ENCODE results near the gene HM13.
"Not testable (repeated sequence)": the region's sequence is repeated elsewhere in the genome, so short reads cannot be mapped to it uniquely, and the experiment has no call there.

HM13 gene

DNA sequence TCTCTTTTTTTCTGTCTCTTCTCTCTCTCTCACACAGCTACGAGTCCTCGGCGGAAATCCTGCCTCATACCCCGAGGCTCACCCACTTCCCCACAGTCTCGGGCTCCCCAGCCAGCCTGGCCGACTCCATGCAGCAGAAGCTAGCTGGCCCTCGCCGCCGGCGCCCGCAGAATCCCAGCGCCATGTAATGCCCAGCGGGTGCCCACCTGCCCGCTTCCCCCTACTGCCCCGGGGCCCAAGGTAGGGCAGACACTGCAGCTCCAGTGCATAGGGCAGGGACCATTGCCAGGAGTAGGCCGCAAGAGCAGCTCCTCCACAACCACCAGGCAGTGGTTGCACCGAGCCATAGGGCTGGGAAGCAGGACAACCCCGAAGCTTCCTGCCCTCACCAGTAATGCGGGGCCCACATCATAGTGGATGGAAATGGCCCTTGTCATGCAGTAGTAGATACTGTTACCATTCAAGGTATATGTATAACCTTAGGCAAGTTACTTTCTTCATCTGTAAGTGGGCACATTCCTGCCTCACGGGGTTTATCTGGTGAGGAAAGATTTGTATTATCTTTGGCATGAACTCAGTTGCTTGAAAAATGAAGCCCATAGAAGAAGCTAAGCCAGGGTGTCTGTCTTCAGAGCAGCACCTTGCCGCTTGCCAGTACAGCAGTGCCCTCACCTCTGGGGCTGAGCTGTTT lies 53.9 kb downstream of the HM13 start:
- DNase-seq: no peak

DNA sequence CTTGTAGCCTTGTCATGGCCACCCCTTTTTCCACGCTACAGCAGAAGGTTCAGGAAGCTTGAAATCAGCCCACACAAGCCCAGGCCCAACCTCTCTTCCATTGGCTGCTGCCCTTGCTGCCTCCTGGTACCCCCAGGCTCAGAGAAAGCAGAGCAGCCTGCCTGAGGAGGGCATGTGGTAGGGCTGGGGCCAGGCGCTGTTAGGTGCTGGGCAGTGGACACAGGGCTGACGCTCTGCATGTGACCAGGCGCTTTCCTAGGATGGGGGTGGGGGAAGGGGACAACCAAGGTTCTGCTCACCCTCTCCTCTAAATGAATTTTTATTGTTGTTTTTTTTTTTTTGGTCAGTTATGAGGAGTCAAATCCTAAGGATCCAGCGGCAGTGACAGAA lies 54.5 kb downstream of the HM13 start:
- DNase-seq: peak in 2 of 3 experiments; percentile 40 to 74

DNA sequence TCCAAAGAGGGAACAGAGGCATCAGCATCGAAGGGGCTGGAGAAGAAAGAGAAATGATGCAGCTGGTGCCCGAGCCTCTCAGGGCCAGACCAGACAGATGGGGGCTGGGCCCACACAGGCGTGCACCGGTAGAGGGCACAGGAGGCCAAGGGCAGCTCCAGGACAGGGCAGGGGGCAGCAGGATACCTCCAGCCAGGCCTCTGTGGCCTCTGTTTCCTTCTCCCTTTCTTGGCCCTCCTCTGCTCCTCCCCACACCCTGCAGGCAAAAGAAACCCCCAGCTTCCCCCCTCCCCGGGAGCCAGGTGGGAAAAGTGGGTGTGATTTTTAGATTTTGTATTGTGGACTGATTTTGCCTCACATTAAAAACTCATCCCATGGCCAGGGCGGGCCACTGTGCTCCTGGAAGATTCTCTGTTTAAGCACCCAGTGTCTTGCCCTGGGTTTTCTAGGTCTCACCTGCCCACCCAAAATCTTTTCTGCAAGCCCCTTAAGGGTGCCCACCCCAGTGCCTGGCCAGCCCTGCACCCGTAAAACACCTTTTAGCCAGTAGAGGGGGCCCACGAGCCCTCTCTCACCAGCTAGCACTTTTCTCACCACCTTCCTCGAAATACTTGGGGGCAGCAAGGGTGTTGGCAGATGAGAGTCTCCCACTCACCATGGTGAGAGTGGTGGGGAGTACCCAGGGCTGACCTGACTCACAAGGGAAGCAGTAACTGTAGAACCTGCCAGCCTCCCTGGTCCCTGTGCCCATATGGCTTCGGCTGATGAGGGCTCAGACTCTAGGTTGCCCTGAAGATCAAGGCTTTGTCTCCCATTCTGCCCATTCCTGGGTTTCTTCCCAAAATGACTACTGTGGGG lies 55.1 kb downstream of the HM13 start:
- peak; percentile 55 to 79 (median 70) for DNase-seq

DNA sequence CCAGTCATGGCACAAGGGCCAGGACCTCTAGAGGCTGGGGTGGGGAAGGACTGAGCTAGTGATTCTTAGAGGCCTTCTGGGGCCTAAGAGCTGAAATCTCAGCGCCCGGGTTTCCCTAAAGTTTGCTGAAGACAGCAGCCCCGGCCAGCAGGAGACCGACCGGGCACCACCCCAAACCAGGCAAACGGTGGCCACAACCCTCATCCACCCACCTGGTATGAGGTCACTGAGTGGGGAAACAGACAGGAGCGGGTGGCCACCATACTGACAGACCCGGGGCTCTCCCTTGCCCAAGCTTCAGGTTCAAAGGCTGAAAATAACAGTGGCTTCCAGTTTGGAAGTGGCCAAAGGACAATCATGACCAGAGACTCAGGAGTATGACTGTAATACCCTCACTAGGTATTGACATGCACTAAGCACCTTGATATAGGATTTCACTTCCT lies 55.8 kb downstream of the HM13 start:
- no peak for DNase-seq

DNA sequence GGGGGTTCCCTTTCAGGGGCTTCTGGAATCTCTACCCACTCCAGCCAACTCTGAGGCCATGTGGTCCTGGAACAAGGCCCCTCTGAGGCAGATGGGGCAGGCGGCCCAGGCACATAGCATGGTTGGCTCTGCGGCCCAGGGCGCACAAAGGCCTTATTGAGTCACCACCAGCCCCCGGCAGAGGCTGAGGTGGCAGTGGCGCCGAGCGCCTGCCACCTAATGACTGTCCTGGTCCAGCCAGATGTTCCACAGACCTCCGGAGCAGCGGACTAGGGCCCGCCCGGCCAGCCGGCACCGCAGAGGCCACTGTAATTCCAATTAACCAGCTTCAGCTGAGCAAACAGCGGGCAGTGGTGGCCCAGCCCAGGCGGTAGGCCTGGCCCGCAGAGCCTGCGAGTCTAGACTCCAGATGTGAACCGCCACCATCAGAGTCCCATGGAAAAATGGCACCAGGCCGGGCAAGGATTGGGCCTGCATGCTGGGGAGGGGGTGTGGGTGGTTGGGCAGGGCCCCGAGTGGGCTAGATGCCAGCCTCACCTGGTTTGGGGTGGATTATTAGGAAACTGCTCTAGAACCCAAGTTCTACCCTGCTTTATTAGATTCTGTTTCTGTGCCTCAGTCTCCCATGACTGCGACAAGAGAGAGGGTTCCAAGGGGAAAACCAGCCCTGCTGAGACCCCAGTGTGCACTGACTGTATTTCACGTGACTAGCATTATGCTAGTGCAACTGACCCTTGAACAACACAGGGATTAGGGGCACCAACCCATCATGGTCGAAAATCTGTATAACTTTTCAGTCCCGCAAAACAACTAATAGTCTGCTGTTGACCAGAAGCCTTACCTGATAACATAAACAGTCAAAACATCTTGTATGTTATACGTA lies 56.7 kb downstream of the HM13 start:
- DNase-seq: peak in 2 of 3 experiments; percentile 41 to 51

DNA sequence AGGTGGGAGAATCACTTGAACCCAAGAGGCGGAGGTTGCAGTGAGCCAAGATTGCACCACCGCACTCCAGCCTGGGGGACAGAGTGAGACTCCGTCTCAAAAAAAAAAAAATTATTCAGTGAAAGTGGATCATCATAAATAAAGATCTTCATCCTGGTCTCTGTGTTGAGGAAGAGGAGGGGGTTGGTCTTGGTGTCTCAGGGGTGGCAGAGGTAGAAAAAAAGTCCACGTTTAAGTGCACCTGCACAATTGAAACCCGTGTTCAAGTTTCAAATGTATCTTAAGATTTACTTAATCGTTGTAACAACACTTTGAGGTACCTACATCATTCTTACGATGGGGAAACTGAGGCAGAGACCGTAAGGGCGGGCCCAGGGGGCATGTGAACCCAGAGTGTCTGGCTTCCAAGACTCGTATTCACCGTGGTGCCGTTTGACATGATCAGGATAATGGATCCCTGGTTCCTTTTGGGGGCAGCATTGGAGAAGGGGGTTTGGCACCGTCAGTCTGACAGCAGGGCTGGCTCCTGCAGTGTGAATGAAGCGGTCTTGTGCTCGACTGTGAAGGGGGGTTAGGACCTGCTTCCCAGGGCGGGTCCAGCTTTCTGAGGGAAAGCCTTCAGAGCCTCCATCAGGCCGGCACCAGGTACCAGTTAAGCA lies 57.9 kb downstream of the HM13 start:
- DNase-seq: peak in 1 of 3 experiments; percentile 65

DNA sequence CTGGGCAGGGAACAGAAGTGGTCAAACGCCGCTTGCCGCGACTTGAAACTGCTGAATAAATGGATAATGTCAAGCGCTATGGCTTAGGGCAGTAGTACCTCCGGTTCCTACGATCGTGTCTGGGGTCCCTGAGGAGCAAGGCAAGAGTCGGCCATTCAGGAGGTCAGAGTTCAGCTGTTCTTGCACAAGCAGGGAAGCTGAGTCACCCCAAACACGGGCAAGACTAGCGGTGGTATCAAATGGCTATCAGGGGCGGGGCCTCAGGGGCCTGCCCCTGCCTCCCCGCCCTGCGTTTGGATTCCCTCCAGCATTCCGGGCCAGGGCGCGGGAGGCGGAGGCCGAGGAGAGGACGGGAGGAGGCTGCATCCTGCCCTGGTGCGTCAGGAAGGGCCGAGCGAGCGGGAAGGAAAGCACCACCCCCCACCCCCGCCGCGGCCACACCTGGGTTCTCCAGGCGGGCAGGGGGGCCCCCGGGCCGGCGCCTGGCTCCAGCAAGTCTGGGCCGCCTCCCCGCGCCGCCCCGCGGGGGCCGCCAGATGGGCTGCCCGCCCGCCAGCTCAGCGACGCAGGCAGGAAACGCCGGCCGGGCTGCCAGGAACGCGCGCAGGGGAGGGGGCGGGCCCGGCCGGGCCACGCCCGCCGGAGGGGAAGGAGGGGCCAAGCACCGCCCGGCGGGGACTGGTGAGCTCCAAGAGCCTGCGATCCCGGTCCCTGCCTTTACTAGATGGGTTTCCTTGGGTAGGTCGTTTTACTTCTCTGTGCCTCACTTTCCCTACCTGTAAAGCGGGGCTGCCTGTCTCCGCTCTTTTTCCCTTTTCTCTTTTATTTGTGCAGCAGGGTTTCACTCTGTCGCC lies 58.7 kb downstream of the HM13 start:
- peak; percentile 99 to 100 (median 100) for DNase-seq

DNA sequence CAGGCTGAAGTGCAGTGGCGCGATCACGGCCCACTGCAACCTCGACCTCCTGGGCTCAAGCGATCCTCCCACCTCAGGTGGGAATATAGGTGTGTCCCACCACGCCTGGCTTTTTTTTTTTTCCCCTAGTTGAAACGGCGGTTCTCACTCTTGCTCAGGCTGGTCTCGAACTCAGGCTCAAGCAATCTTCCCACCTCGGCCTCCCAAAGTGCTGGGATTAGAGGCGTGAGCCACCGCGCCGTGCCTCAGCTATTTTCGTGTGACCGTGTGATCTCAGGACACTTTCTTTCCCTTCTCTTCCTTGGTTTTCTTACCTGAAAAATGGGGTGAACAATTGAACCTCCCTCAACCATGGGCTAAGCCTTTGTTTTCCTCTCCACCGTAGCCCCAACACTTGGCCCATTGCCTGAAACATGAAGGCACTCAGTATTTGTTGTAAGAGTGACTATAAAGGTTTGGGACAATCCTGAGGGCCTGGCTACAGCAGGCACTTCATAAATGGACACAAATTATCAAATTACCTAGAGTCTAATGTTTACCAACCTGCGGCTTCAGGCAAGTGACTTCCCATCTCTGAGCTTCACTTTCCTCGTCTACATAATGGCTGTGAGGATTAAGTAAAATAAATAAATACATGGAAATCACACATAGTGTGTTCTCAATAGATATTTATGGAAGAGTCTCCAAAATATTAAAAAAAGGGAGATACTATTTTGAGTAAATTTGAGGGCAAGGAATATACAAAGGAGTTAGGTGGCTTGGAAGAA lies 59.5 kb downstream of the HM13 start:
- peak; percentile 72 to 92 (median 86) for DNase-seq

DNA sequence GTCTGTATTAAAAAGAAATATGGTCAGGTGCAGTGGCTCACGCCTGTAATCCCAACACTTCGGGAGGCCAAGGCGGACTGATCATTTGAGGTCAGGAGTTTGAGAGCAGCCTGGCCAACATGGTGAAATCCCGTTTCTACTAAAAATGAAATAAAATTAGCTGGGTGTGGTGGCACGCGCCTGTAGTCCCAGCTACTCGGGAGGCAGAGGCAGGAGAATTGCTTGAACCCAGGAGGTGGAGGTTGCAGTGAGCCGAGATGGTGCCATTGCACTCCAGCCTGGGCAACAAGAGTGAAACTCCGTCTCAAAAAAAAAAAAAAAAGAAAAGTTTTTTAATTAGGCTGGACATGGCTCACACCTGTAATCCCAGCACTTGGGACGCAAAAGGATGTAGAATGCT lies 60.7 kb downstream of the HM13 start:
- not testable (repeated sequence) for DNase-seq

DNA sequence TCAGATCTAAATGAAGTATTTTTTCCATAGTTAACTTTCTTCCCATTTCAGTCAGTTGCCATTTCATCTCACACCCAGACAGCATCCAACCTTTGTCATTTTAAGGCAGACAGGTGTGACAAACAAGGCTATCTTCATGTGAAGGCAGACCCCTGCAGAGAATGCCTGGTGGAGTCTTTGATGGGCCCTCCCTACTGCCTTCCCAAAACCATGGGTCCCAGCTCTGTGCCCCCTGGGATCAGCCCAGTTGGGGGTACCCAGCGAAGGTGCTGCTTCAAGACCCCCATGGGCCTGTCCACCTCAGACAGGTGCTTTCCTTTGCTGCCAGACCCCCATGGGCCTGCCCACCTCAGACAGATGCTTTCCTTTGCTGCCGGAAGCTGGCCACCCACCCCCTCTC lies 62.5 kb downstream of the HM13 start:
- no peak for DNase-seq

DNA sequence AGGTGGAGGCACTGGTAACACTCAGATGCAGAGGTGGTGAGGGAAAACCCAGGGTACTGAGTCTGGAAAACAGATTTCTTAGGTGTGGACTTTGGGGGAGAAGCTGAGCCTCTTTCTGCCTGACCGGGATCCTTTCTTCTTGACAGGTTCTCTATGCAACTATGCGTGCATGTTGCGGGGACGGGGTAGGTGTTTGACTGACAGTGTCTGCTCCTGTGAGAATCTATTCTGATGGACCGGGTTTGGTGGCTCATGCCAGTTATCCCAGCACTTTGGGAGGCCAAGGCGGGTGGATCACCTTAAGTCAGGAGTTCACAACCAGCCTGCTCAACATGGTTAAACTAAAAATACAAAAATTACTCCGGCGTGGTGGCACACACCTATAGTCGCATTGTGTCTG lies 63.0 kb downstream of the HM13 start:
- DNase-seq: no peak

DNA sequence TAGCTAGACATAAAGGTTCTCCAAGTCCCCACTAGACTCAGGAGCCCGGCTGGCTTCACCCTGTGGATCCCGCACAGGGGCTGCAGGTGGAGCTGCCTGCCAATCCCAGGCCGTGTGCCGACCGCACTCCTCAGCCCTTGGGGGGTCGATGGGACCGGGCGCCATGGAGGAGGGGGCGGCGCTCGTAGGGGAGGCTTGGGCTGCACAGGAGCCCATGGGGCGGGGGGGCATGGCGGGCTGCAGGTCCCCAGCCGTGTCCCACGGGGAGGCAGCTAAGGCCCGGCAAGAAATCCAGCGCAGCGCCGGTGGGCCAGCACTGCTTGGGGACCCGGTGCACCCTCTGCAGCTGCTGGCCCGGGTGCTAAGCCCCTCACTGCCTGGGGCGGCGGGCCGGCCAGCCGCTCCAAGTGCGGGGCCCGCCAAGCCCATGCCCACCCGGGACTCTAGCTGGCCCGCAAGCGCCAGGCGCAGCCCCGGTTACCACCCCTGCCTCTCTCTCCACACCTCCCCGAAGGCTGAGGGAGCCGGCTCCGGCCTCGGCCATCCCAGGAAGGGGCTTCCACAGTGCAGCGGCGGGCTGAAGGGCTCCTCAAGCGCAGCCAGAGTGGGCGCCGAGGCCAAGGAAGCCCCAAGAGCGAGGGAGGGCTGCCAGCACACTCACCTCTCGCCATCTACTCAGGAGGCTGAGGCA lies 64.4 kb downstream of the HM13 start:
- DNase-seq: no peak

DNA sequence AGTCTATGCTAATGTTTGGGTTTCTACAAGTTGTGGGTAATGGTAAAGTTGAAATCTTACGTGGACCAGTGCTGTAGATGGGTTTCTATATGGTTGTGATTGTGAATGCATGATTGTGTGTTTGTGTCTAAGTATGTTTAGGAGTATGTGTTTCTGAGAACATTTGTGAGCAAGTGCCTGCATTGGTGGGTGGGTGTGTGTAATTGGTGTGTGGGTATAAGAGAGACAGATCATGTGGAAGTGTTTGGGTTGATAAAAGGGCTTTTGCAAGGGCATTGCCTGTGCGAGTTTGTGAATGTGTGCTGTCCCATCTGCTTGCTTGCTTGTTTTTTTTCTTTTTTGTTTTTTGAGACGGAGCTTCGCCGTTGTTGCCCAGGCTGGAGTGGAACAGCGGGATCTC lies 65.0 kb downstream of the HM13 start:
- DNase-seq: no peak

DNA sequence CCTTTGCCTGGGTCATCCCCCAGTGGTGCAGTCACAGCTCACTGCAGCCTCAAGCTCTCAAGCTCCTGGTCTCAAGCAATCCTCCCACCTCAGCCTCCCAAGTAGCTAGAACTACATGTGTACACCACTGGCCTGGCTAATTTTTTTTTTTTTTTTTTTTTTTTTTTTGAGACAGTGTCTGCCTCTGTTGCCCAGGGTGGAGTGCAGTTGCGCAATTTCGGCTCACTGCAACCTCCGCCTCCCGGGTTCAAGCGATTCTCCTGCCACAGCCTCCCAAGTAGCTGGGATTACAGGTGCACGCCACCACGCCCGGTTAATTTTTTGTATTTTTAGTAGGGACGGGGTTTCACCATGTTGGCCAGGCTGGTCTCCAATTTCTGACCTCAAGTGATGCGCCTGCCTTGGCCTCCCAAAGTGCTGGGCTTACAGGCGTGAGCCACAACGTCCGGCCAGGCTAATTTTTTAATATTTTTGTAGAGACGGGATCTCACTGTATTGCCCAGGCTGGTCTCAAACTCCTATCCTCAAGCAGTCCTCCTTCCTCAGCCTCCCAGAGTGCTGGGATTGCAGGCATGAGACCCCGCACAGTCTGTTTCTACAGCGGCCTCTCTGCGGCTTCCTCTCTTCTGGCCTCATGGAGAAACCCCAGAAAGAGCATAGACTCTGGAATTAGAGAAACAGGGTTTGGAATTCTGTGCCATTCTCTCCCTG lies 65.9 kb downstream of the HM13 start:
- not testable (repeated sequence) for DNase-seq

DNA sequence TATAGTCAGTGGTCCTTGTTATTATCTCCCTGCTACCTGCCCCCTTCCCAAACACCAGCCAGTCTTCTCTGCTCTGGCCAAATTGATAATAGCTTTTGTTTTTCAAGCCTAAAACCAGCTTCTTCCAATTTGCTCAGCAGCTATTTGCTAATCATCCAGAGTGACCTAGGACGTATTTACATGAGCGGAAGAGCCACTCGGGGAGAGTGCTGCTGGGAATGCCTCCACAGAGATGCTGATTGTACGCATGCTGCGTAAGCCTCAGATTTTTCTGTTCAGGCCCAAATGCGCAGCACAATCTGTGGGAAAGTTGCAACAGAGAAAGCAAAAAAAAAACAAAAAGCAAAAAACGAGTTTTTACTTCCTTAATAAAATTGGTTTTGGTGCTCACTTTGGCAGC lies 66.5 kb downstream of the HM13 start:
- DNase-seq: no peak

DNA sequence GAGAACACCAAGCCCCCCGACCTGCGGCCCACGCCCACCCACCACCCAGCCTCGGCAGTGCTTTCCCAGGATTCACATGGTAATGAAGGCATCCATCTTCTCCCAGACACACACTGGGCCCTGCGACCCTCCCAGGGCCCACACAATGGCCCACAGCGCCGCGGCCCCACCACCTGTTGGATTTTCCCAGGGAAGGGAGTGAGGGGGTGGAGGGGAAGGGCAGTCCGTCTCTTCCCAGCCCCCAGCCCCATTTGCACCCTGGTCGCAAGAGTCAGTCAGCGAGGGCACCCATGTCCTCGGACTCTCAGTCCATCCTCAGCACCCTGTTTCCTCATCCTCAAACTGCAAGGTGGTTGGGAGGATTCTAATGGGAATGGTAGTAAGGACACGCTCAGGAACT lies 67.1 kb downstream of the HM13 start:
- no peak for DNase-seq

DNA sequence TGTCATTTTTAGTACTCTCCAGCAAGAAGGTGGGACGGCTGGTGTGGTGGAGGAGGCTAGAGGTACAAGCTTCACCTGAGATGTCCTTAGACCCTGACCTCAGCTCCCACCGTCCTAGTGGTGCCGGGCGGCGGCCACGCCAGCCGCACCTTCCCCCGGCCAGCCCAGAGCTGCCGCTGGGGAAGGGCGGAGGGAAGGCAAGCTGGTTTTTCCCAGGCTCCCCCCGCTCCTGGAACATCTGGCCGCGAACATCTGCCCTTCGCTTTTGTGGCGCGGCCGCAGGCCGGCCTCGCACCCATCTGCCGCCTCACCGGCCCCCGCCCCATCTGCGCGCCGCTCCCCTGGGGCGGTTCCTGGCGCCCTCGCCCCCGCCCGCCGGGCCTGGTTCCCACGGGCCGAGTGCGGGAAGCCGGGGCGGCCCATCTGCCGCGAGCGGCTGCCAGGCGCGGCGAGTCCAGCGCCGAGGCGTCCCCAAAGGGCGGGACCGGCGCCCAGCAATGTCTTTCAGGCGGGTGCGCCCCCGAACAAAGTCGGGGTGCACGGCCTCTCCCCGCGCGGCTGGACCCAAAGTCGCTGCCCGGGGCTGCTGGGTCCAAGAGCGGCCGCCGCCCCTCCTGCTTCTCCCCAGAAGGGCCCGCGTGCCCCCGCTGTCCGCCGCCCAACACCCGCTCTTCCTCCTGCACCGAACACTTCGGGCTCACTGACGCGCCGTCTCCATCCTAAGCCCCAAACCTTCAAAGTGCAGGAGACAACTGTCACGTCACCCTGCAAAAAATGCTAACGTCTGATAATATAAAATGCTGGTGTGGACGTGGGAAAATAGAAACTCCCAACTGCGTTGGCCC lies 73.5 kb downstream of the HM13 start:
- DNase-seq: peak; percentile 27 to 59 (median 54)

DNA sequence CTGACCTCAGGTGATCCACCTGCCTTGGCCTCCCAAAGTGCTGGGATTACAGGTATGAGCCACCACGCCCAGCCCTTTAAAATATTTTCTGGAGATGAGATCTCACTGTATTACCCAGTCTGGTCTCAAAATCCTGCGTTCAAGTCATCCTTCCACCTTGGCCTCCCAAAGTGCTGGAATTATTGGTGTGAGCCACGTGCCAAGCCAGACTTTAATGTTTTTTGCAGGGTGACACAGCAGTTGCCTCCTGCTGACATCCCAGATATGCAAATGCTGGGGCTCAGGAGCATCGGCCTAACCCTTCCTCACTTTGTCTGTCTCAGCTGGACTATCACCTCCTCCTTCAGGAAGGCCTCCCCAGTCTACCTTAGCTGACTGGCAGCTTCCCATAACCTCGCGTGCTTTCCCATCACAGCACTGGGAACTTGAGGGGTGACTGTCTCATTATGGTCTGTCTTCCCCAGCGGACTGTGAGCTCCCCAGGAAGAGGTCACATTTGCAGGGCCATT lies 76.5 kb downstream of the HM13 start:
- DNase-seq: no peak
